ENCODE data around the gene AKNA. TPM values are rescaled to one million over a fixed set of nuclear protein-coding genes. Genes with fewer than 3 reads are reported as not detected.
A peak's percentile ranks its signal among the peaks of the same experiment; 100 is the strongest.

The AKNA gene
- total RNA-seq, 1 donor from 2014 or later, result 66.9 TPM

GRCh38 chr9:114348261-114348905 lies 39.4 kb downstream of the AKNA start:
- Histone ChIP-seq H3K4me1 (peaks cover 23% of the 10 kb centered on the region), H3K27ac (peak overlapping the region; percentile 64), H3K9me3 (no peaks in the 10 kb centered on the region), H3K36me3 (peaks cover 100% of the 10 kb centered on the region), H3K4me3 (no peak overlapping the region), H3K27me3 (ENCODE audit: low read depth) (no peaks in the 10 kb centered on the region)
- ATAC-seq (no peak), DNase-seq (no peak)
- TF ChIP-seq CTCF (IDR thresholded peaks at IDR 0.05), result no peak
- intact Hi-C loops (cut with DNase I), result no loop called here

GRCh38 chr9:114347675-114348074 lies 40.1 kb downstream of the AKNA start:
- Histone ChIP-seq H3K36me3 (peaks cover 100% of the 10 kb centered on the region), H3K4me3 (no peak overlapping the region), H3K27ac (no peak overlapping the region), H3K4me1 (peaks cover 23% of the 10 kb centered on the region), H3K27me3 (ENCODE audit: low read depth) (no peaks in the 10 kb centered on the region), H3K9me3 (no peaks in the 10 kb centered on the region)
- intact Hi-C loops (cut with DNase I), result no loop called here
- DNase-seq, result no peak
- ATAC-seq, result no peak
- TF ChIP-seq CTCF (IDR thresholded peaks at IDR 0.05), result no peak

GRCh38 chr9:114346146-114346545 lies 41.6 kb downstream of the AKNA start:
- intact Hi-C loops (cut with DNase I), result no loop called here
- Histone ChIP-seq H3K4me3 (no peak overlapping the region), H3K4me1 (peaks cover 23% of the 10 kb centered on the region), H3K27ac (no peak overlapping the region), H3K27me3 (ENCODE audit: low read depth) (no peaks in the 10 kb centered on the region), H3K9me3 (no peaks in the 10 kb centered on the region), H3K36me3 (peaks cover 100% of the 10 kb centered on the region)
- no peak for ATAC-seq
- DNase-seq, result no peak
- no peak for TF ChIP-seq CTCF (IDR thresholded peaks at IDR 0.05)

GRCh38 chr9:114345493-114346065 lies 42.2 kb downstream of the AKNA start:
- H3K27me3 ChIP-seq (ENCODE audit: low read depth), result no peaks in the 10 kb centered on the region
- TF ChIP-seq CTCF (IDR thresholded peaks at IDR 0.05), result no peak
- intact Hi-C loops (cut with DNase I), result no loop called here
- H3K4me1 ChIP-seq, result peaks cover 22% of the 10 kb centered on the region
- H3K4me3 ChIP-seq, result no peak overlapping the region
- H3K36me3 ChIP-seq, result peaks cover 100% of the 10 kb centered on the region
- H3K9me3 ChIP-seq, result no peaks in the 10 kb centered on the region
- DNase-seq (no peak), ATAC-seq (no peak)
- H3K27ac ChIP-seq, result no peak overlapping the region

GRCh38 chr9:114344692-114345091 lies 43.1 kb downstream of the AKNA start:
- intact Hi-C loops (cut with DNase I), result no loop called here
- Histone ChIP-seq H3K9me3 (no peaks in the 10 kb centered on the region), H3K27ac (no peak overlapping the region), H3K4me3 (no peak overlapping the region), H3K27me3 (ENCODE audit: low read depth) (no peaks in the 10 kb centered on the region), H3K4me1 (peaks cover 13% of the 10 kb centered on the region), H3K36me3 (peaks cover 100% of the 10 kb centered on the region)
- DNase-seq (no peak), ATAC-seq (no peak)
- no peak for TF ChIP-seq CTCF (IDR thresholded peaks at IDR 0.05)
